Measurements from ENCODE around the gene CD22.

CD22 gene

GRCh38 chr19:35314858-35315470 lies 14.0 kb upstream of the CD22 start:
- ATAC-seq (no peak), DNase-seq (no peak)

- DNase-seq (no peak), ATAC-seq (no peak)
Observed at GRCh38 chr19:35315883-35316282, 13.1 kb upstream of the CD22 start.

- DNase-seq (no peak), ATAC-seq (no peak)
Observed at GRCh38 chr19:35316560-35316959, 12.4 kb upstream of the CD22 start.

- DNase-seq (no peak), ATAC-seq (no peak)
Observed at GRCh38 chr19:35317464-35318043, 11.4 kb upstream of the CD22 start.

- DNase-seq (peak; percentile 33), ATAC-seq (peak; percentile 61)
Observed at GRCh38 chr19:35318679-35319448, 10.1 kb upstream of the CD22 start.

GRCh38 chr19:35320065-35320713 lies 8.8 kb upstream of the CD22 start:
- ATAC-seq (peak; percentile 24), DNase-seq (no peak)

- ATAC-seq (no peak), DNase-seq (no peak)
Observed at GRCh38 chr19:35321291-35321690, 7.7 kb upstream of the CD22 start.

GRCh38 chr19:35322014-35322413 lies 7.0 kb upstream of the CD22 start:
- ATAC-seq: no peak
- no peak for DNase-seq

GRCh38 chr19:35327642-35328041 lies 1.3 kb upstream of the CD22 start:
- ATAC-seq (no peak), DNase-seq (no peak)

- no peak for ATAC-seq
Observed at GRCh38 chr19:35329323-35329722, 336 bp downstream of the CD22 start.

GRCh38 chr19:35330475-35330874 lies 1.5 kb downstream of the CD22 start:
- ATAC-seq (peak; percentile 13), DNase-seq (no peak)

More at GRCh38 chr19:35329323-35329722, 336 bp downstream of the CD22 start:
- no peak for DNase-seq

- no peak for ATAC-seq
- no peak for DNase-seq
Observed at GRCh38 chr19:35331551-35332214, 2.7 kb downstream of the CD22 start.

- ATAC-seq: peak; percentile 70
- DNase-seq: peak; percentile 53
Observed at GRCh38 chr19:35332817-35333216, 3.8 kb downstream of the CD22 start.

- ATAC-seq (no peak), DNase-seq (no peak)
Observed at GRCh38 chr19:35334144-35334753, 5.3 kb downstream of the CD22 start.

- no peak for ATAC-seq
- DNase-seq: no peak
Observed at GRCh38 chr19:35336166-35336955, 7.4 kb downstream of the CD22 start.

- ATAC-seq: no peak
- no peak for DNase-seq
Observed at GRCh38 chr19:35337097-35337983, 8.4 kb downstream of the CD22 start.

GRCh38 chr19:35337984-35338296 lies 9.0 kb downstream of the CD22 start:
- DNase-seq (no peak), ATAC-seq (no peak)

GRCh38 chr19:35340431-35340830 lies 11.4 kb downstream of the CD22 start:
- DNase-seq: no peak
- ATAC-seq: no peak

- ATAC-seq: no peak
Observed at GRCh38 chr19:35341006-35341405, 12.0 kb downstream of the CD22 start.

GRCh38 chr19:35341565-35342225 lies 12.7 kb downstream of the CD22 start:
- no peak for DNase-seq
- no peak for ATAC-seq

More at GRCh38 chr19:35341006-35341405, 12.0 kb downstream of the CD22 start:
- DNase-seq: no peak

All from stimulated activated naive CD8-positive, alpha-beta T cell treated with anti-CD3 and anti-CD28 coated beads, Interleukin-15, Interleukin-2, amounts not matched to agents 100 U/mL and 50 U/mL, for 24 hours (primary cell).